H1 (cell line): ENCODE data around the gene SDC4.

Experiments used
- CREB1 ChIP-seq: IDR thresholded peaks from 2 replicates; pipeline ENCODE4 v1.6.1; 2012; ENCODE audit warnings: inconsistent platforms
- GABPA ChIP-seq: IDR thresholded peaks from 2 replicates; pipeline ENCODE4 v1.6.1; 2011; ENCODE audit warnings: mild to moderate bottlenecking, low read length, moderate library complexity, borderline replicate concordance; ENCODE audit not compliant: insufficient read depth
- JUND ChIP-seq: IDR thresholded peaks from 2 replicates; pipeline ENCODE4 v1.6.1; 2011; ENCODE audit warnings: mild to moderate bottlenecking, improper control_type of control experiment, low read length
- POLR2A ChIP-seq, 2 experiments: IDR thresholded peaks; 1 replicate in 1 of 2; 2 replicates in 1 of 2; pipeline ENCODE4 v1.6.1; 2011; ENCODE audit warnings: low read depth in 2 of 2, low read length in 2 of 2, mild to moderate bottlenecking in 2 of 2; ENCODE audit errors: control extremely low read depth in 1 of 2
- SIN3A ChIP-seq, 2 experiments: IDR thresholded peaks in 1 of 2; conservative IDR thresholded peaks in 1 of 2; 2 replicates each; pipeline ENCODE4 v1.6.1; 2011 to 2012; ENCODE audit warnings: low read length in 2 of 2, improper control_type of control experiment in 1 of 2, low read depth in 1 of 2, mild to moderate bottlenecking in 1 of 2
- SUZ12 ChIP-seq: fragments of 200-600 bp; sonication (generic); IDR thresholded peaks from 2 replicates; pipeline ENCODE4 v1.6.1; 2012; ENCODE audit warnings: mild to moderate bottlenecking, inconsistent platforms, low read length, moderate library complexity, mixed read lengths
- TF ChIP-seq, protein P1 (sequence below), 3 experiments: IDR thresholded peaks; 1 replicate in 2 of 3; 2 replicates in 1 of 3; pipeline versions ENCODE4 v1.5.1 to v1.6.1; 2011; ENCODE audit warnings: low read length in 3 of 3, mild to moderate bottlenecking in 3 of 3, inconsistent platforms in 2 of 3, low read depth in 1 of 3, moderate library complexity in 1 of 3; ENCODE audit not compliant: insufficient read depth in 1 of 3; ENCODE audit errors: control extremely low read depth in 1 of 3

DNA sequence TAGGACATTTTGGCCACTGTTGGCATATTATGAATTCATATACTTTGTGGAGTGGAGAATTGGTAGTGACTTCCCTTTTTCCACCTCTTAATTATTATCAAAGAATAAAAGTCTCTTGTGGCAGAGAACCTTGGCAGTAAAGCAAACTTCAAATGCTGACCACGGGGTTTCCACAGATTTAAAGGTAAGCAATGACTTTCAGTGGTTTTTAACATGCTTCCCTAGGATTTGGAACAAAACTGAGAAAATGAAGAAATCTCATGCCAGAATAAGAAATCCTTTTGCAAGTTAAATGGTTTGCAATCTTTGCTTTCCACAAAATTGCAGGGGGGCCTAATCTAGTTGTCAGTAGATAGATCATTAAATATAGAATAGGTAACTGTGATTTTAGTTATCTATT, 2.0 kb upstream of the SDC4 start:
- TF ChIP-seq SIN3A (conservative IDR thresholded peaks at IDR 0.05 in 1 of 2, IDR thresholded peaks at IDR 0.05 in 1 of 2; ENCODE audit: low read depth in 1 of 2, low read length in 2 of 2) (no peak), POLR2A (IDR thresholded peaks at IDR 0.05; ENCODE audit: control extremely low read depth in 1 of 2, low read depth in 2 of 2, low read length in 2 of 2) (no peak), SUZ12 (no peak), JUND (no peak), CREB1 (no peak), GABPA (no peak)
- TF ChIP-seq, protein P1, sequence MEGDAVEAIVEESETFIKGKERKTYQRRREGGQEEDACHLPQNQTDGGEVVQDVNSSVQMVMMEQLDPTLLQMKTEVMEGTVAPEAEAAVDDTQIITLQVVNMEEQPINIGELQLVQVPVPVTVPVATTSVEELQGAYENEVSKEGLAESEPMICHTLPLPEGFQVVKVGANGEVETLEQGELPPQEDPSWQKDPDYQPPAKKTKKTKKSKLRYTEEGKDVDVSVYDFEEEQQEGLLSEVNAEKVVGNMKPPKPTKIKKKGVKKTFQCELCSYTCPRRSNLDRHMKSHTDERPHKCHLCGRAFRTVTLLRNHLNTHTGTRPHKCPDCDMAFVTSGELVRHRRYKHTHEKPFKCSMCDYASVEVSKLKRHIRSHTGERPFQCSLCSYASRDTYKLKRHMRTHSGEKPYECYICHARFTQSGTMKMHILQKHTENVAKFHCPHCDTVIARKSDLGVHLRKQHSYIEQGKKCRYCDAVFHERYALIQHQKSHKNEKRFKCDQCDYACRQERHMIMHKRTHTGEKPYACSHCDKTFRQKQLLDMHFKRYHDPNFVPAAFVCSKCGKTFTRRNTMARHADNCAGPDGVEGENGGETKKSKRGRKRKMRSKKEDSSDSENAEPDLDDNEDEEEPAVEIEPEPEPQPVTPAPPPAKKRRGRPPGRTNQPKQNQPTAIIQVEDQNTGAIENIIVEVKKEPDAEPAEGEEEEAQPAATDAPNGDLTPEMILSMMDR (IDR thresholded peaks at IDR 0.05; ENCODE audit: control extremely low read depth in 1 of 3, insufficient read depth in 1 of 3, low read depth in 1 of 3, low read length in 3 of 3), result no peak
